Stomach (tissue), 9 donors: ENCODE data around the gene PTPN7. TPM values are rescaled to one million over a fixed set of nuclear protein-coding genes. Genes with fewer than 3 reads are reported as not detected.
A peak's percentile ranks its signal among the peaks of the same experiment; 100 is the strongest.

Source experiments
- DNase-seq, 2 donors: peaks; one replicate each; pipeline versions ENCODE4 v3.0.0 to v3.0.0-alpha.2; 2013 to 2019
- H3K27ac ChIP-seq, 5 donors: fragments of 200-600 bp in 4 of 5; sonication (generic) in 4 of 5; one replicate each; pipeline ENCODE4 v1.5.1; 2013 to 2019; ENCODE audit warnings: mild to moderate bottlenecking in 1 of 5, moderate library complexity in 1 of 5
- H3K27me3 ChIP-seq, 3 donors: fragments of 200-600 bp; sonication (generic); one replicate each; pipeline ENCODE4 v1.5.1; 2017 to 2019; ENCODE audit warnings: mixed run types in 1 of 3
- H3K36me3 ChIP-seq, 4 donors: fragments of 200-600 bp; sonication (generic); 1 replicate in 3 of 4; 2 replicates in 1 of 4; pipeline ENCODE4 v1.5.1; 2016 to 2019
- H3K4me1 ChIP-seq, 4 donors: fragments of 200-600 bp; sonication (generic); one replicate each; pipeline ENCODE4 v1.5.1; 2016 to 2019
- H3K4me3 ChIP-seq, 4 donors: fragments of 200-600 bp; sonication (generic) in 3 of 4; one replicate each; pipeline ENCODE4 v1.5.1; 2016 to 2019; ENCODE audit warnings: mild to moderate bottlenecking in 1 of 4
- H3K9me3 ChIP-seq, 4 donors: fragments of 200-600 bp; sonication (generic); one replicate each; pipeline ENCODE4 v1.5.1; 2016 to 2019
- CTCF ChIP-seq, 7 experiments: fragments of 450-650 bp in 4 of 7; fragments of 200-600 bp in 3 of 7; sonication (generic) in 3 of 7; IDR thresholded peaks; one replicate each; pipeline ENCODE4 v1.5.1; 2016 to 2019; ENCODE audit warnings: antibody characterized with exemption in 7 of 7, control low read depth in 2 of 7, mild to moderate bottlenecking in 1 of 7
- EP300 ChIP-seq: sonication (generic); formaldehyde crosslinking; IDR thresholded peaks from one replicate; pipeline ENCODE4 v1.6.1; 2017; ENCODE audit warnings: antibody characterized with exemption
- POLR2A ChIP-seq, 4 donors: fragments of 450-650 bp; IDR thresholded peaks; one replicate each; pipeline ENCODE4 v1.6.1; 2016; ENCODE audit warnings: antibody characterized with exemption in 4 of 4, control low read depth in 2 of 4, mild to moderate bottlenecking in 1 of 4, moderate library complexity in 1 of 4
- POLR2AphosphoS5 ChIP-seq, 3 donors: sonication (generic); formaldehyde crosslinking; IDR thresholded peaks; one replicate each; pipeline ENCODE4 v1.6.1; 2016; ENCODE audit warnings: antibody characterized with exemption in 3 of 3
- whole genome bisulfite sequencing, 5 donors: extraction: QIAGEN DNeasy Blood & Tissue Kit in 3 of 5; methylation state at CpG; one replicate each; pipeline versions ENCODE4 v1.1.5 to v1.1.7; 2013 to 2018; 5-methylcytosine and 5-hydroxymethylcytosine counted together
- intact Hi-C: fragments of 100-400 bp; cut with DNase I; formaldehyde crosslinking; loops from one replicate; pipeline ENCODE4 v1.15.1; 2023; ENCODE audit warnings: low total_unique reads
- polyA plus RNA-seq, 3 donors: library from polyadenylated mRNA; stranded (reverse); fragments of 200-250 nt; gene quantifications; one replicate each; pipeline ENCODE4 v1.2.3, GENCODE V29; 2013
- total RNA-seq, 5 donors: library from RNA; depleted of rRNA; stranded (reverse); fragments of >200 nt; gene quantifications; one replicate each; pipeline versions ENCODE4 v1.1.0 to v1.2.3, GENCODE V29; 2014 to 2016
- donor health status: healthy with polysubstance abuse.
- donor health status: Bipolar disorder and iron deficiency.
- donor health status: healthy.

The PTPN7 gene
- total and polyA plus RNA-seq, 8 donors, result 1.8 to 16.3 (median 4.0) TPM; not detected in 1

- Histone ChIP-seq H3K27ac (no peak overlapping the region), H3K4me3 (no peak overlapping the region), H3K27me3 (no peaks in the 10 kb centered on the region), H3K9me3 (no peaks in the 10 kb centered on the region), H3K36me3 (peaks cover 4 to 12% (median 7%) of the 10 kb centered on the region in 4 donors), H3K4me1 (peaks cover 16 to 25% (median 17%) of the 10 kb centered on the region in 4 donors)
- DNase-seq, result no peak
- no peak for TF ChIP-seq POLR2AphosphoS5 (IDR thresholded peaks at IDR 0.05)
- no peak for TF ChIP-seq POLR2A (IDR thresholded peaks at IDR 0.05)
- TF ChIP-seq CTCF (IDR thresholded peaks at IDR 0.05), result no peak
- no peak for TF ChIP-seq EP300
- intact Hi-C loops, result loop anchor here (10.0 kb wide), 1 partner anchor 223 kb away; no protein-coding TSS in a partner anchor
- 95 to 98% (median 97%) methylated on average over 13 to 26 of the region's 26 CpGs for WGBS, 5 donors
Measured at GRCh38 chr1:202127836-202128622, 32.4 kb downstream of the PTPN7 start.

- no peak for TF ChIP-seq POLR2AphosphoS5 (IDR thresholded peaks at IDR 0.05)
- TF ChIP-seq EP300, result no peak
- TF ChIP-seq POLR2A (IDR thresholded peaks at IDR 0.05), result no peak
- no peaks in the 10 kb centered on the region for H3K27me3 ChIP-seq
- no peak overlapping the region for H3K4me3 ChIP-seq
- no peak for DNase-seq
- H3K9me3 ChIP-seq, result no peaks in the 10 kb centered on the region
- H3K36me3 ChIP-seq, result peaks cover 0 to 2% (median 0%) of the 10 kb centered on the region in 4 donors
- no peak overlapping the region for H3K27ac ChIP-seq
- WGBS, 5 donors, result 84 to 94% (median 92%) methylated on average over 6 of the region's 6 CpGs
- intact Hi-C loops, result loop anchor here (10.0 kb wide), 1 partner anchor 222 kb away; no protein-coding TSS in a partner anchor
- peaks cover 6 to 22% (median 11%) of the 10 kb centered on the region in 4 donors for H3K4me1 ChIP-seq
Measured at GRCh38 chr1:202127061-202127460, 33.3 kb downstream of the PTPN7 start.

DNA sequence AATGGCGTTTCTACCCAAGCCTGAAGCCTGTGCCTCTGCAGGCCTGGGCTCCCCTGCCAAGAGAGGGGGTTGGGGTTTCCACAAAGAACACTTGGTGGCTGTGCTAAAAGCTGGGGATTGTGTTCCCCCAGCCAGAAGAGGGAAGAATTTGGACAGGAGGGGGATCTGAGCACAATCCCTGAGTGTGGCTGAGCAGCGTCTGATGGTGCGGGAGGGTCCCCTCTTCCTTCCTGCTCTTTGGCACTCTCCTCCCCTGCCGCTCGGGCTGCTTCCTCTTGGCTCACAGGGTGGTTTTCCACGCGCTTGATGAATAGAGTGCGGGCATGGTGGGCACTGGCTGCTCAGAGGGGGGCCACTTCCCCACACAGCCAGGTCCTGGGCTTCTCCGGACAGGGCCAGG lies 34.0 kb downstream of the PTPN7 start:
- peaks cover 0 to 15% (median 4%) of the 10 kb centered on the region in 4 donors for H3K4me1 ChIP-seq
- WGBS, 5 donors, result 44 to 57% (median 47%) methylated on average over 9 of the region's 9 CpGs
- intact Hi-C loops, result loop anchor here (10.0 kb wide), 1 partner anchor 222 kb away; no protein-coding TSS in a partner anchor
- H3K9me3 ChIP-seq, result no peaks in the 10 kb centered on the region
- no peak overlapping the region for H3K4me3 ChIP-seq
- TF ChIP-seq EP300 (no peak), POLR2AphosphoS5 (IDR thresholded peaks at IDR 0.05) (no peak)
- no peak overlapping the region for H3K27ac ChIP-seq
- no peaks in the 10 kb centered on the region for H3K27me3 ChIP-seq
- no peaks in the 10 kb centered on the region for H3K36me3 ChIP-seq
- peak in 1 of 2 donors; percentile 54 for DNase-seq

DNA sequence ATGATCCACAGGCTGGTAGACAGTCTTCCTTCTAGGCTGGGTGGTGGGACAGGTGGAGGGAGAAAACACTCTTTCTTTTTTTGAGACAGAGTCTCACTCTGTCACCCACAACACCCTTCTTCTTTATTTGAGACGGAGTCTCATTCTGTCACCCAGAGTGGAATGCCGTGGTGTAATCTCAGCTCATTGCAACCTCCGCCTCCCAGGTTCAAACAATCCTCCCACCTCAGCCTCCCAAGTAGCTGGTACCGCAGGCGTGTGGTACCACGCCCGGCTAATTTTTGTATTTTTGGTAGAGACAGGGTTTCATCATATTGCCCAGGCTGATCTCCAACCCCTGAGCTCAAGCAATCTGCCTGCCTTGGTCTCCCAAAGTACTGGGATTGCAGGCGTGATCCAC lies 34.8 kb downstream of the PTPN7 start:
- Histone ChIP-seq H3K4me3 (no peak overlapping the region), H3K9me3 (no peaks in the 10 kb centered on the region), H3K27me3 (no peaks in the 10 kb centered on the region), H3K36me3 (no peaks in the 10 kb centered on the region), H3K4me1 (peaks cover 0 to 11% (median 3%) of the 10 kb centered on the region in 4 donors), H3K27ac (no peak overlapping the region)
- intact Hi-C loops, result loop anchor here (10.0 kb wide), 1 partner anchor 221 kb away; no protein-coding TSS in a partner anchor
- 87 to 94% (median 90%) methylated on average over 8 of the region's 8 CpGs for WGBS, 5 donors
- TF ChIP-seq POLR2A (IDR thresholded peaks at IDR 0.05), result no peak
- TF ChIP-seq EP300, result no peak
- TF ChIP-seq CTCF (IDR thresholded peaks at IDR 0.05), result no peak
- no peak for TF ChIP-seq POLR2AphosphoS5 (IDR thresholded peaks at IDR 0.05)
- DNase-seq, result no peak

DNA sequence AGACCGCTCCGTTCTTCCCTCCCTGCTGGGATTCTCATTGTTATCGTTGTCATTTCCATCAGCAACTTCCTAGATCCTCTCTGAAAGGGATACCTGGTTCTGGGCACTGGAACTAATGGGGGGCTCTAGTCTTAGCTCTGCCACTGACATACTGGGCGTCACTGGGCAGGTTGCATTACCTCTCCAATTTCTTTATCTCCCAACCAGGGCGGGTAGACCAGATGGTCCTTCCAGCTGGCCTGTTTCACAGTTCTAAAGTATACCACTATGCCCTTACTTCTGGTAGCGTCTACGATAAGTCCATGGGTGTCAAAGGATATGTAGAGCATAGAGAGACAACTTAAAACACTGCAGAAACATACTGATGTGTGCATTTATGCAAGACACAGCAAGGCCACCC lies 36.3 kb downstream of the PTPN7 start:
- no peak overlapping the region for H3K4me3 ChIP-seq
- TF ChIP-seq CTCF (IDR thresholded peaks at IDR 0.05) (no peak), POLR2A (IDR thresholded peaks at IDR 0.05) (no peak), POLR2AphosphoS5 (IDR thresholded peaks at IDR 0.05) (no peak), EP300 (no peak)
- H3K27ac ChIP-seq, result no peak overlapping the region
- no peaks in the 10 kb centered on the region for H3K9me3 ChIP-seq
- no peak for DNase-seq
- peaks cover 0 to 8% (median 3%) of the 10 kb centered on the region in 4 donors for H3K4me1 ChIP-seq
- no peaks in the 10 kb centered on the region for H3K36me3 ChIP-seq
- intact Hi-C loops, result loop anchor here (5.0 to 10.0 kb wide), 2 partner anchors 122 to 219 kb away; no protein-coding TSS in a partner anchor
- no peaks in the 10 kb centered on the region for H3K27me3 ChIP-seq
- WGBS, 5 donors, result 80 to 91% (median 83%) methylated on average over 7 of the region's 7 CpGs
